ENCODE data around the gene DCTN5.

- TF ChIP-seq, protein P1, sequence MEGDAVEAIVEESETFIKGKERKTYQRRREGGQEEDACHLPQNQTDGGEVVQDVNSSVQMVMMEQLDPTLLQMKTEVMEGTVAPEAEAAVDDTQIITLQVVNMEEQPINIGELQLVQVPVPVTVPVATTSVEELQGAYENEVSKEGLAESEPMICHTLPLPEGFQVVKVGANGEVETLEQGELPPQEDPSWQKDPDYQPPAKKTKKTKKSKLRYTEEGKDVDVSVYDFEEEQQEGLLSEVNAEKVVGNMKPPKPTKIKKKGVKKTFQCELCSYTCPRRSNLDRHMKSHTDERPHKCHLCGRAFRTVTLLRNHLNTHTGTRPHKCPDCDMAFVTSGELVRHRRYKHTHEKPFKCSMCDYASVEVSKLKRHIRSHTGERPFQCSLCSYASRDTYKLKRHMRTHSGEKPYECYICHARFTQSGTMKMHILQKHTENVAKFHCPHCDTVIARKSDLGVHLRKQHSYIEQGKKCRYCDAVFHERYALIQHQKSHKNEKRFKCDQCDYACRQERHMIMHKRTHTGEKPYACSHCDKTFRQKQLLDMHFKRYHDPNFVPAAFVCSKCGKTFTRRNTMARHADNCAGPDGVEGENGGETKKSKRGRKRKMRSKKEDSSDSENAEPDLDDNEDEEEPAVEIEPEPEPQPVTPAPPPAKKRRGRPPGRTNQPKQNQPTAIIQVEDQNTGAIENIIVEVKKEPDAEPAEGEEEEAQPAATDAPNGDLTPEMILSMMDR (IDR thresholded peaks at IDR 0.05; ENCODE audit: extremely low read depth in 1 of 2, insufficient read depth in 1 of 2, low read depth in 1 of 2, low read length in 2 of 2) = no peak
- no peak for TF ChIP-seq EZH2 (IDR thresholded peaks at IDR 0.05; ENCODE audit: borderline replicate concordance, low read depth, low read length, severe bottlenecking)
- TF ChIP-seq POLR2AphosphoS5 (IDR thresholded peaks at IDR 0.05; ENCODE audit: insufficient read depth, low read depth, low read length) = no peak
Observed at GRCh38 chr16:23651943-23652468, 10.7 kb downstream of the DCTN5 start.
